ENCODE data around the gene CSRNP3. TPM values are rescaled to one million over a fixed set of nuclear protein-coding genes. Genes with fewer than 3 reads are reported as not detected.

Gene CSRNP3
- total RNA-seq, 1 experiment from 2014 or later, result 0.05 TPM

DNA sequence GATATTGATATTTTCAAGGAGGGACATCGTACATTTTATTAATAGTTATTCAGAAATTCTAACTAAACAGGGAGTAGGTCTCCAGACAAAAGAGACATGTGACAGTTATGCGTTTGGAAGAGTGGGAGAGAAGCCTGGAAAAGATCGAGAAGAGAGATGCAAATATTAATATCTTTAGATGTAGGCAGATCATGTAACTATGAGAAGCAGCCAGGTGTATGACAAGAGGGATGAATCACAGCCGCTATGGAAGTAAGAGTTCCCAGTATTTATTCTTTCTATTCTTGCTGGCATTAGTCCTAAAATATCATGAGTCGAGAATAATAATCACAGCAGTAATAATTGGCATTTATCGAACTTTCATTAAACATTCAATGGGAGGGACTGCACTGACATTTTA is 140.2 kb downstream of the CSRNP3 start:
- ATAC-seq, result no peak
- Histone ChIP-seq H3K9me2 (ENCODE audit: insufficient read depth) (no peaks in the 10 kb centered on the region), H3K27ac (ENCODE audit: low read depth, low read length) (no peak overlapping the region), H3K79me2 (ENCODE audit: insufficient read depth, low read length) (no peaks in the 10 kb centered on the region), H3K4me3 (replicated peaks in 1 of 2; ENCODE audit: low read depth in 1 of 2, low read length in 2 of 2) (no peak overlapping the region), H3K4me1 (ENCODE audit: control insufficient read depth in 1 of 2, insufficient read depth in 2 of 2, low read length in 2 of 2) (no peaks in the 10 kb centered on the region), H3K9ac (ENCODE audit: low read length) (no peak overlapping the region), H2AFZ (ENCODE audit: low read depth, low read length, poor library complexity, severe bottlenecking) (no peak overlapping the region), H3K4me2 (ENCODE audit: low read length) (no peak overlapping the region), H3K36me3 (ENCODE audit: control insufficient read depth in 1 of 2, insufficient read depth in 2 of 2, low read length in 2 of 2) (no peaks in the 10 kb centered on the region), H3K9me3 (ENCODE audit: control insufficient read depth in 1 of 2, insufficient read depth in 1 of 2, low read depth in 1 of 2, low read length in 2 of 2) (no peaks in the 10 kb centered on the region), H4K20me1 (ENCODE audit: insufficient read depth) (no peaks in the 10 kb centered on the region), H3K27me3 (ENCODE audit: insufficient read depth, low read length) (peaks cover 7% of the 10 kb centered on the region; the same call in 1 of the 2 replicates)
- RAD21 ChIA-PET (ENCODE audit: low non-redundant PET in 1 of 2, low total read pairs in 2 of 2, uncharacterized antibody in 2 of 2, unreplicated experiment in 2 of 2), result no interaction called here
- CTCF ChIA-PET, result no interaction called here
- TF ChIP-seq EZH2 (IDR thresholded peaks at IDR 0.05) (no peak), ELF1 (IDR thresholded peaks at IDR 0.05; ENCODE audit: borderline replicate concordance, low read depth) (no peak), SIN3A (IDR thresholded peaks at IDR 0.05; ENCODE audit: low read depth) (no peak), POLR2A (IDR thresholded peaks at IDR 0.05; ENCODE audit: borderline replicate concordance, extremely low read depth, insufficient read depth, insufficient read length) (no peak), REST (IDR thresholded peaks at IDR 0.05; ENCODE audit: low read depth) (no peak), CEBPB (IDR thresholded peaks at IDR 0.05; ENCODE audit: low read depth) (no peak), FOSL1 (IDR thresholded peaks at IDR 0.05; ENCODE audit: low read depth) (no peak), YY1 (IDR thresholded peaks at IDR 0.05; ENCODE audit: extremely low read depth, insufficient replicate concordance, low read depth, low read length) (no peak), EZH2phosphoT487 (IDR thresholded peaks at IDR 0.05; ENCODE audit: borderline replicate concordance) (no peak), TCF7L2 (IDR thresholded peaks at IDR 0.05; ENCODE audit: borderline replicate concordance, extremely low read depth, insufficient read depth, insufficient read length) (no peak), JUND (IDR thresholded peaks at IDR 0.05) (no peak), ZNF274 (IDR thresholded peaks at IDR 0.05; ENCODE audit: low read depth, low read length) (no peak), ATF3 (IDR thresholded peaks at IDR 0.05) (no peak), SRF (IDR thresholded peaks at IDR 0.05; ENCODE audit: low read depth) (no peak)
- TF ChIP-seq, protein P1, sequence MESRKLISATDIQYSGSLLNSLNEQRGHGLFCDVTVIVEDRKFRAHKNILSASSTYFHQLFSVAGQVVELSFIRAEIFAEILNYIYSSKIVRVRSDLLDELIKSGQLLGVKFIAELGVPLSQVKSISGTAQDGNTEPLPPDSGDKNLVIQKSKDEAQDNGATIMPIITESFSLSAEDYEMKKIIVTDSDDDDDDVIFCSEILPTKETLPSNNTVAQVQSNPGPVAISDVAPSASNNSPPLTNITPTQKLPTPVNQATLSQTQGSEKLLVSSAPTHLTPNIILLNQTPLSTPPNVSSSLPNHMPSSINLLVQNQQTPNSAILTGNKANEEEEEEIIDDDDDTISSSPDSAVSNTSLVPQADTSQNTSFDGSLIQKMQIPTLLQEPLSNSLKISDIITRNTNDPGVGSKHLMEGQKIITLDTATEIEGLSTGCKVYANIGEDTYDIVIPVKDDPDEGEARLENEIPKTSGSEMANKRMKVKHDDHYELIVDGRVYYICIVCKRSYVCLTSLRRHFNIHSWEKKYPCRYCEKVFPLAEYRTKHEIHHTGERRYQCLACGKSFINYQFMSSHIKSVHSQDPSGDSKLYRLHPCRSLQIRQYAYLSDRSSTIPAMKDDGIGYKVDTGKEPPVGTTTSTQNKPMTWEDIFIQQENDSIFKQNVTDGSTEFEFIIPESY (IDR thresholded peaks at IDR 0.05; ENCODE audit: extremely low read depth, insufficient replicate concordance, low read length), result no peak
- TF ChIP-seq, protein P2, sequence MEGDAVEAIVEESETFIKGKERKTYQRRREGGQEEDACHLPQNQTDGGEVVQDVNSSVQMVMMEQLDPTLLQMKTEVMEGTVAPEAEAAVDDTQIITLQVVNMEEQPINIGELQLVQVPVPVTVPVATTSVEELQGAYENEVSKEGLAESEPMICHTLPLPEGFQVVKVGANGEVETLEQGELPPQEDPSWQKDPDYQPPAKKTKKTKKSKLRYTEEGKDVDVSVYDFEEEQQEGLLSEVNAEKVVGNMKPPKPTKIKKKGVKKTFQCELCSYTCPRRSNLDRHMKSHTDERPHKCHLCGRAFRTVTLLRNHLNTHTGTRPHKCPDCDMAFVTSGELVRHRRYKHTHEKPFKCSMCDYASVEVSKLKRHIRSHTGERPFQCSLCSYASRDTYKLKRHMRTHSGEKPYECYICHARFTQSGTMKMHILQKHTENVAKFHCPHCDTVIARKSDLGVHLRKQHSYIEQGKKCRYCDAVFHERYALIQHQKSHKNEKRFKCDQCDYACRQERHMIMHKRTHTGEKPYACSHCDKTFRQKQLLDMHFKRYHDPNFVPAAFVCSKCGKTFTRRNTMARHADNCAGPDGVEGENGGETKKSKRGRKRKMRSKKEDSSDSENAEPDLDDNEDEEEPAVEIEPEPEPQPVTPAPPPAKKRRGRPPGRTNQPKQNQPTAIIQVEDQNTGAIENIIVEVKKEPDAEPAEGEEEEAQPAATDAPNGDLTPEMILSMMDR (IDR thresholded peaks at IDR 0.05 in 2 of 3, conservative IDR thresholded peaks at IDR 0.05 in 1 of 3; ENCODE audit: borderline replicate concordance in 1 of 3, insufficient read depth in 1 of 3, low read depth in 2 of 3, low read length in 2 of 3), result no peak
- no peak for DNase-seq (ENCODE audit: low read depth, low spot score)
- intact Hi-C loops (cut with micrococcal nuclease), result no loop called here
- POLR2A ChIA-PET, result no interaction called here
- BruUV-seq (replicated peaks), result no TSS peak
